Neutrophil (primary cell): ENCODE data around the gene TCF7.

ENCODE experiments used
- H3K27ac ChIP-seq: fragments of 200-600 bp; sonication (generic); 2 replicates; pipeline ENCODE4 v1.5.1; 2016; ENCODE audit warnings: mild to moderate bottlenecking, moderate library complexity
- H3K27me3 ChIP-seq: fragments of 200-600 bp; sonication (generic); 2 replicates; pipeline ENCODE4 v1.6.0; 2016; ENCODE audit warnings: mild to moderate bottlenecking
- H3K36me3 ChIP-seq: fragments of 200-600 bp; sonication (generic); 2 replicates; pipeline ENCODE4 v1.5.1; 2017
- H3K4me1 ChIP-seq, 2 experiments: fragments of 200-600 bp in 1 of 2; sonication (generic) in 1 of 2; 1 replicate in 1 of 2; 2 replicates in 1 of 2; pipeline versions ENCODE4 v1.5.1 to v1.6.1; 2013 to 2016; ENCODE audit warnings: low read depth in 1 of 2, low read length in 1 of 2, mild to moderate bottlenecking in 1 of 2, moderate library complexity in 1 of 2; ENCODE audit not compliant: control insufficient read depth in 1 of 2, insufficient read depth in 1 of 2
- H3K4me3 ChIP-seq, 2 experiments: fragments of 200-600 bp in 1 of 2; sonication (generic) in 1 of 2; 1 replicate in 1 of 2; 2 replicates in 1 of 2; pipeline ENCODE4 v1.5.1; 2013 to 2016; ENCODE audit warnings: low read depth in 1 of 2, low read length in 1 of 2, mild to moderate bottlenecking in 1 of 2, moderate library complexity in 1 of 2
- H3K9me3 ChIP-seq: fragments of 200-600 bp; sonication (generic); 2 replicates; pipeline ENCODE4 v1.5.1; 2016
- CTCF ChIP-seq: fragments of 200-600 bp; sonication (generic); IDR thresholded peaks from 2 replicates; pipeline ENCODE4 v1.5.1; 2016; ENCODE audit warnings: antibody characterized with exemption

The TCF7 gene

GRCh38 chr5:134139891-134140469 lies 25.5 kb downstream of the TCF7 start:
- Histone ChIP-seq H3K4me1 (peaks cover 42 to 46% of the 10 kb centered on the region in 2 experiments), H3K9me3 (no peaks in the 10 kb centered on the region), H3K36me3 (peaks cover 15% of the 10 kb centered on the region), H3K27ac (no peak overlapping the region), H3K27me3 (no peaks in the 10 kb centered on the region), H3K4me3 (no peak overlapping the region)
- TF ChIP-seq CTCF: no peak

- Histone ChIP-seq H3K9me3 (no peaks in the 10 kb centered on the region), H3K36me3 (peaks cover 11% of the 10 kb centered on the region), H3K4me1 (peaks cover 49 to 53% of the 10 kb centered on the region in 2 experiments), H3K27ac (peak overlapping the region; percentile 35), H3K27me3 (no peaks in the 10 kb centered on the region), H3K4me3 (no peak overlapping the region)
- peak; percentile 61 for TF ChIP-seq CTCF
Observed at GRCh38 chr5:134140530-134141201, 26.2 kb downstream of the TCF7 start.

- H3K27ac ChIP-seq: no peak overlapping the region
- no peak overlapping the region for H3K4me3 ChIP-seq
- no peaks in the 10 kb centered on the region for H3K9me3 ChIP-seq
- no peak for TF ChIP-seq CTCF
- no peaks in the 10 kb centered on the region for H3K27me3 ChIP-seq
- H3K36me3 ChIP-seq: peaks cover 11% of the 10 kb centered on the region
- H3K4me1 ChIP-seq: peaks cover 57 to 61% of the 10 kb centered on the region in 2 experiments
Observed at GRCh38 chr5:134141331-134142050, 27.0 kb downstream of the TCF7 start.

- TF ChIP-seq CTCF: no peak
- H3K36me3 ChIP-seq: peaks cover 7% of the 10 kb centered on the region
- H3K4me1 ChIP-seq: peaks cover 59 to 62% of the 10 kb centered on the region in 2 experiments
Observed at GRCh38 chr5:134142052-134142451, 27.6 kb downstream of the TCF7 start.

GRCh38 chr5:134142806-134143205 lies 28.3 kb downstream of the TCF7 start:
- Histone ChIP-seq H3K9me3 (no peaks in the 10 kb centered on the region), H3K27ac (no peak overlapping the region), H3K4me1 (peaks cover 51 to 56% of the 10 kb centered on the region in 2 experiments), H3K27me3 (no peaks in the 10 kb centered on the region), H3K4me3 (no peak overlapping the region), H3K36me3 (peaks cover 7% of the 10 kb centered on the region)
- no peak for TF ChIP-seq CTCF

More at GRCh38 chr5:134142052-134142451, 27.6 kb downstream of the TCF7 start:
- H3K9me3 ChIP-seq: no peaks in the 10 kb centered on the region
- H3K27ac ChIP-seq: no peak overlapping the region
- no peak overlapping the region for H3K4me3 ChIP-seq
- H3K27me3 ChIP-seq: no peaks in the 10 kb centered on the region
